Osteoblast (primary cell): ENCODE measurements around the gene SLC22A17. TPM values are rescaled to one million over a fixed set of nuclear protein-coding genes. Genes with fewer than 3 reads are reported as not detected.

Experiments
- DNase-seq: peaks from one replicate; pipeline ENCODE4 v3.0.0; 2011; ENCODE audit warnings: low spot score, mixed read lengths; ENCODE audit not compliant: insufficient read length; ENCODE audit errors: missing footprints
- H2AFZ ChIP-seq: 2 replicates; pipeline ENCODE4 v1.6.0; 2011; ENCODE audit warnings: mild to moderate bottlenecking, low read length
- H3K27ac ChIP-seq: 2 replicates; pipeline ENCODE4 v1.5.1; 2011; ENCODE audit warnings: mild to moderate bottlenecking, low read depth, low read length, moderate library complexity
- H3K27me3 ChIP-seq: 2 replicates; pipeline ENCODE4 v1.6.0; 2012; ENCODE audit warnings: mild to moderate bottlenecking, control low read depth, inconsistent platforms, low read length, moderate library complexity; ENCODE audit not compliant: insufficient read depth
- H3K36me3 ChIP-seq: 2 replicates; pipeline ENCODE4 v1.5.1; 2011; ENCODE audit warnings: mild to moderate bottlenecking, low read length, control low read depth, moderate library complexity; ENCODE audit not compliant: insufficient read depth
- H3K4me1 ChIP-seq: 2 replicates; pipeline ENCODE4 v1.5.1; 2011; ENCODE audit warnings: mild to moderate bottlenecking, low read length, control low read depth, moderate library complexity; ENCODE audit not compliant: insufficient read depth
- H3K4me2 ChIP-seq: 2 replicates; pipeline ENCODE4 v1.6.0; 2011; ENCODE audit warnings: mild to moderate bottlenecking, low read length; ENCODE audit not compliant: insufficient read depth
- H3K4me3 ChIP-seq: fragments of 200-600 bp; sonication (generic); 3 replicates; pipeline ENCODE4 v1.5.1; 2012; ENCODE audit warnings: mild to moderate bottlenecking, low read length, inconsistent platforms; ENCODE audit not compliant: insufficient read depth
- H3K79me2 ChIP-seq: 2 replicates; pipeline ENCODE4 v1.6.0; 2012; ENCODE audit warnings: mild to moderate bottlenecking, low read length, control low read depth, inconsistent platforms; ENCODE audit not compliant: insufficient read depth
- H3K9me3 ChIP-seq: 2 replicates; pipeline ENCODE4 v1.5.1; 2011; ENCODE audit warnings: low read depth, low read length, control low read depth
- H4K20me1 ChIP-seq: 2 replicates; pipeline ENCODE4 v1.6.0; 2012; ENCODE audit warnings: mild to moderate bottlenecking, low read length, control low read depth; ENCODE audit not compliant: insufficient read depth
- CTCF ChIP-seq: IDR thresholded peaks from 2 replicates; pipeline ENCODE4 v1.5.1; 2011; ENCODE audit warnings: mild to moderate bottlenecking, low read depth, low read length, moderate library complexity; ENCODE audit errors: extremely low read depth
- total RNA-seq: library from RNA; depleted of rRNA; stranded (reverse); fragments of >200 nt; gene quantifications from 2 replicates; pipeline ENCODE4 v1.2.3, GENCODE V29; 2012

The SLC22A17 gene
- total RNA-seq, 1 donor: 18.1 TPM

- peaks cover 29% of the 10 kb centered on the region for H3K36me3 ChIP-seq
- no peak for DNase-seq
- H3K4me1 ChIP-seq: peaks cover 7% of the 10 kb centered on the region
- H3K4me3 ChIP-seq: no peak overlapping the region
- no peak overlapping the region for H3K27ac ChIP-seq
- no peaks in the 10 kb centered on the region for H3K9me3 ChIP-seq
- TF ChIP-seq CTCF: no peak
- H3K79me2 ChIP-seq: peaks cover 27% of the 10 kb centered on the region
- peaks cover 19% of the 10 kb centered on the region for H4K20me1 ChIP-seq
- no peaks in the 10 kb centered on the region for H3K27me3 ChIP-seq
- H2AFZ ChIP-seq: no peak overlapping the region
- no peak overlapping the region for H3K4me2 ChIP-seq
Measured at GRCh38 chr14:23324993-23325392, 27.7 kb downstream of the SLC22A17 start.

GRCh38 chr14:23324455-23324846 is 28.2 kb downstream of the SLC22A17 start:
- Histone ChIP-seq H3K4me1 (peaks cover 7% of the 10 kb centered on the region), H3K4me3 (no peak overlapping the region), H3K4me2 (no peak overlapping the region), H3K27ac (no peak overlapping the region), H4K20me1 (peaks cover 19% of the 10 kb centered on the region), H3K36me3 (peaks cover 34% of the 10 kb centered on the region), H3K79me2 (peaks cover 27% of the 10 kb centered on the region), H2AFZ (no peak overlapping the region), H3K9me3 (no peaks in the 10 kb centered on the region), H3K27me3 (no peaks in the 10 kb centered on the region)
- TF ChIP-seq CTCF: no peak
- DNase-seq: no peak

- H4K20me1 ChIP-seq: peaks cover 19% of the 10 kb centered on the region
- no peak for TF ChIP-seq CTCF
Measured at GRCh38 chr14:23323838-23324454, 28.7 kb downstream of the SLC22A17 start.

GRCh38 chr14:23322568-23323517 is 29.8 kb downstream of the SLC22A17 start:
- Histone ChIP-seq H2AFZ (no peak overlapping the region), H3K27ac (peak overlapping the region; percentile 88), H3K4me2 (peak overlapping the region; percentile 78), H3K79me2 (peaks cover 27% of the 10 kb centered on the region), H3K36me3 (peaks cover 40% of the 10 kb centered on the region), H4K20me1 (peaks cover 19% of the 10 kb centered on the region), H3K4me3 (peak overlapping the region; percentile 87), H3K27me3 (no peaks in the 10 kb centered on the region), H3K4me1 (peaks cover 7% of the 10 kb centered on the region), H3K9me3 (no peaks in the 10 kb centered on the region)
- TF ChIP-seq CTCF: no peak
- DNase-seq: no peak

More at GRCh38 chr14:23323838-23324454, 28.7 kb downstream of the SLC22A17 start:
- Histone ChIP-seq H3K4me1 (peaks cover 7% of the 10 kb centered on the region), H3K27me3 (no peaks in the 10 kb centered on the region), H3K79me2 (peaks cover 27% of the 10 kb centered on the region), H3K4me3 (no peak overlapping the region), H3K4me2 (no peak overlapping the region), H3K27ac (no peak overlapping the region), H3K9me3 (no peaks in the 10 kb centered on the region), H3K36me3 (peaks cover 37% of the 10 kb centered on the region), H2AFZ (no peak overlapping the region)
- DNase-seq: no peak
